Cerebellar nuclear complex (tissue), 1 donor: Measurements from ENCODE around the gene TSC22D2.

ENCODE experiments used
- DNase-seq, 2 experiments: peaks; one replicate each; lab custom pipeline; 2025; lab: John Stamatoyannopoulos, UW

The TSC22D2 gene

DNA sequence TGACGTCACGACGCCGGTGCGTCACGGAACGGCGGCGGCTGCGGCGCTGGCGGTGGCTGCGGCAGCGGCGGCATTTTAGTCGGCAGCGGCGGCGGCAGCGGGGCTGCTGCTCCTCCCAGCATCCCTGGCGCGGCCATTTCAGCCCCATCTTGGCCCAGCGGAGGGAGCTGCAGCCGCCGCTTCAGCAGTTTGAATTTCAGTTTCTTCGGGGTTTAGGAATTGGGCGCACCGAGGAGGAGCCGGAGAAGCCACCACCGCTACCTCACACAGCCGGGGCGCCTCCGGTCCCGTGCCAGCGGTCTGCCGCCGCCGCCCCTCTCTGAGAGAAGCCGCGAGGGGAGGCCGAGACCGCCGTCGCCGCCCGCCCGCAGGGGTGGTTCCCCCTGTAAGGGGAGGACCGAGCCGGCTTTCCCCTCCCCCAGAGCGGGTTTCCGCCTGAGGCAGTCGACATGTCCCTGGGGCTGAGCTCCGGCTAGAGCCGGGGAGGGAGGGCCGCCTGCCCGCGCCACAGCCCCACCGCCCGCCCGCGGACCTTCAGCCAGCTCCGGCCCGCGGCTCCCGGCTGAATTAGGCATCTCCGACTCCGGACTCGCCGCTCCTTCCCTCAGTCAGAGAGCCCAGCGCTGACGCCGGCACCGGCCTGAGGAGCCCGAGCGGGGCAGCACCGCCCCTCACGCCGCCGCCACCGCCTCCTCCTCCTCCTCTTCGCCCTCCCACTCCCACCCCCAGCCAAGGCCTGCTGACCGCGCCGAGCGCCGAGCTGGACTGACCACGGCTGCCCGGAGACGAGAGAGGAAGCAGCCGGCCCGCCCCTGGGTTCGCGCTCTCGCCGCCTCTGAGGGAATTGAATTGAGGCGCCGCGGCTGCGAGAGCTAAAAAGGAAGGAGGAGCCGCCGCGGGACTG is at the start of gene TSC22D2:
Gene TSC22D2, plus strand, starts transcription at position 78 of the 904 bp plus-strand sequence. CDS start 1,053 bp downstream, outside the sequence.
- DNase-seq: peak in 1 of 2 experiments; percentile 67

GRCh38 chr3:150359381-150359780 is 48.7 kb upstream of the TSC22D2 start:
- DNase-seq: no peak

- no peak for DNase-seq
These were observed 47.1 kb upstream of the TSC22D2 start for GRCh38 chr3:150360966-150361365.

DNA sequence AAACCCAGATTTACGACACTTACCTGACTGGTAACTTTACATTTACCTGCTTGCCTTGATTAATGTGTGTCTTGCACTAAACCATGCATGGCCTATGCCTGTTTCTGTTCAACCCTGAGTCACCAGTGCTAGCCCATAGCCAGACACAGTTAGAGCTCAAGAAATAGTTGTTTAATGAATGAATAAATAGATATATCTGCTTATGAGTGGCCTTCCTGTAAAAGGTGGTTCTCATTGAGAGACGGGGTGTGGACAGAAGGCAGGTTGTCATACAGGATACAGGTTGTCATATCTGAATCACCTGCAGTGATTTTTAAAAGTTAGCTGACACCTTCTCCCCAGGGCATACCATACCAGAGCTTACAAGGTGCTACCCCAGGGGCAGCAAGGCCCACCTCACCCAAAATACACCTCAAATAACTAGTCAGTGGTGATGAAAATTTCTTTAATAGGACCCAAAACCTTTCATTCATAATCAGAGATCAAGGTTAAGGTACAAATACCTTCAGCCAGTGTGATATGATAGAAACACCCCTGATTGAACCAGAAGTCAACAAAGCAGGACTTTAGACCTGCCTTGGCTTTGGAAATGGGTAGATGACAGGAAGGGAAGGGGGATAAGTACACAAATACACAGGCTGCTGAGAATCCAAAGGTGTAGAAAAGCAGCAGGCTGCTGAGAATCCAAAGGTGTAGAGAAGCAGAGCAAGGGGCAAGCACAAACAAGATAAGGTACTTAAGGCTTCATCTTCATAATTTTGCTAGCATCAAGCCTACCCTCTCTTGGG is 45.4 kb upstream of the TSC22D2 start:
- DNase-seq: no peak

DNA sequence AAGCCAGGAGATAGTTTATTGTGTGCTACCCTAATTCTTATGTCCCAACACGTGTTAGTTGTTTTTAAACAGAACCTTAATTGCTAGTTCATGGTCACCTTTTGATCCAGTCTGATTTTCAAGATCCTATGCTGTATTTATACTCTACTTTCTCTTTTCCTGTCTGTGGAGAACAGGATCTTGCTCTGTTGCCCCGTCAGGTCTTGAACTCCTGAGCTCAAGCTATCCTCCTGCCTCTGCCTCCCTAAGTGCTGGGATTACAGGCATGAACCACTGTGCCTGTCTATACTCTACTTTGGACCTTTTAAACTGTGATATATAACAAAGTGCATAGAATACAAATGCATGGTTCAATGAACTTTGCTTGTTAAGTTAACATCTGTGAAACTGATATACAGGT is 44.7 kb upstream of the TSC22D2 start:
- no peak for DNase-seq

DNA sequence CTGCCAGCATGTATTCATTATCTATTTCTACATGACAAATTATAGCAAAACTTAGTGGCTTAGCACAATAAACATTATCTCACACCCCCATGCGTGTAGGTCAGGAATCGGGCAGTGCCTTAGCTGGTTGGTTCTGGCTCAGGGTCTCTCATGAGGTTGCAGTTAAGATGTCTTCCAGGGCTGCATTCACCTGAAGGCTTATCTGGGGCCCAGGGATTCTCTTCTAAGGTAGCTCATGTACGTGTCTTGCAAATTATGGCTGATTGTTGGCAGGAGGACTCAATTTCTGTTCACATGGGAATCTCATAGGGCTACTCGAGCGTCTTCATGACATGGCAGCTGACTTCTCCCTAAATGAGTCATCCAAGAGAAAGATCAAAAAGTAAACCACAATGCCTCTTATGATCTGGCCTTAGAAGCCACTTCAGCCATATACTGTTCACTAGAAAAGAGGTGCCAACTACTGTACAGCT is 42.9 kb upstream of the TSC22D2 start:
- no peak for DNase-seq

GRCh38 chr3:150367757-150368156 is 40.3 kb upstream of the TSC22D2 start:
- no peak for DNase-seq

- no peak for DNase-seq
These were observed 37.9 kb upstream of the TSC22D2 start for GRCh38 chr3:150370122-150370602.

DNA sequence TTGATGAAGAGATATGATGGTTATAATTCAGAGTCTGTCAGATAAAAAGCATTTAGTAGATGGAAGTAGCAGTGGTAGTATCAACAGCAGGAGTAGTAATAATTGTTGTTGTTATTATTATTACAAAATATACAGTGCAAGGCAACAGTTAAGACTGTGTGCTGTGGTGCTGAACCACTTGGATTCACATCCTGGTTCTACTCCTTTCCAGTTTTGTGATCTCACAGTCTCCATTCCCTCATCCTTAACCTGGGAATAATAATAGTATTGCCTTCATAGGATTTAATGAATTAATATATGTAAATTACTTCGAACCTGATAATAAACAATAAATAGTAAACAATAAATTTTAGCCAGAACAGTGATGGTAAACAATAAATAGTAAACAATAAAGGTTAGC is 37.1 kb upstream of the TSC22D2 start:
- DNase-seq: no peak

- DNase-seq: no peak
These were observed 36.3 kb upstream of the TSC22D2 start for GRCh38 chr3:150371741-150372254.

GRCh38 chr3:150372320-150372719 is 35.8 kb upstream of the TSC22D2 start:
- DNase-seq: no peak

GRCh38 chr3:150372722-150373121 is 35.4 kb upstream of the TSC22D2 start:
- no peak for DNase-seq

GRCh38 chr3:150373234-150373875 is 34.7 kb upstream of the TSC22D2 start:
- no peak for DNase-seq

GRCh38 chr3:150374975-150375374 is 33.1 kb upstream of the TSC22D2 start:
- no peak for DNase-seq

GRCh38 chr3:150376001-150376848 is 31.9 kb upstream of the TSC22D2 start:
- DNase-seq: no peak

DNA sequence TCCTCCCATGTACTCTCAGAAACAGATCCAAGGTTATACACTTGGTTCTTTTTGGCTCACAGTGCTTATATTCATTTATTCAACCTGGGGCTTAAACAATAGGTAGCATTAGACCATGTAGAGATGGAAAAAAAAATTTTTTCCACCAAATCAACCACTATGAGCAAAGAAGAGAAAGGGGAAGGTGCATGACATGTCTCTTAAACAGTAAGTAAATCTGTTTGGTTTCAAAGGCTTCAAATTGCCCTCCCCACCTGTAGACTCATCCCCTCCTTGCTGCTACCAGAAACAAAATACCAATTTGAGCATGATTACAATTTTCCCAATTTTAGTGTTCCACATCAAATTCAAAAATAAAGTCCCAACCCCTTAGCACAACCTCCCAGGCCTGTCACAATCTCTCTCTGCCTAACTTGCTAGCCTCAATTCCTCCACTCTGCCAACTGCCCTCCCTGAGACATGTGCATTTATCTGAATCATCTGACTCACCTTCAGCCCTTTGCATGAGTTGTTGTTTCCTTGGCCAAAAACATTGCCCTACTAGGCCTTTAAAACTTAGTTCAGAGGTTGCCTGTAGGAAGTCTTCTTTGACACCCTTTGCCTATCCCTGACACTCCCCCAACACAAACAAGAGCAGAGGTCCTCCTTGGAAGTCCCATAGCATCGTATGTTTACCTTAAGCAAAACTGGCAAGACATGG is 30.3 kb upstream of the TSC22D2 start:
- DNase-seq: no peak

DNA sequence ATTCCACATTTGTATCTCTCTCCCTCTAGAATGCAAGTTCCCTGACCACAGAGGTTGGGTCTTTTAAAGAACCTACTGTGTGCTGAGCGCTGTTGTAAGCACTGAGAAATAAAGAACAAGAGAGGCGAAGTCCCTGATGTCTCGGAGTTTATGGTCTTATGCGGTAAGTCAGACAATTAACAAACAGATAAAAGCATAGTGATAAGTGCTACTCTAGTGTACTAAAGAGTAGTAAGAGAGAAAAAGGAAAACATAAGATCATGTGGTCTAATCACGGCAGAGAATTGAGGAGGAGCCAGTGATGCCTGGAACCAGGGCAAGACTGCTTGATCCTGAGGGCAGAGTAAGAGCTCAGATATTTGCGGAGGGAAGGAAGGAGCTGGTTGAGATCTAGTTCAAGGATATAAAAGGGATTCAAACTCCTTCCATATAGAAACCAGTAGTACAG is 29.8 kb upstream of the TSC22D2 start:
- DNase-seq: no peak

GRCh38 chr3:150379469-150379868 is 28.6 kb upstream of the TSC22D2 start:
- DNase-seq: no peak

DNA sequence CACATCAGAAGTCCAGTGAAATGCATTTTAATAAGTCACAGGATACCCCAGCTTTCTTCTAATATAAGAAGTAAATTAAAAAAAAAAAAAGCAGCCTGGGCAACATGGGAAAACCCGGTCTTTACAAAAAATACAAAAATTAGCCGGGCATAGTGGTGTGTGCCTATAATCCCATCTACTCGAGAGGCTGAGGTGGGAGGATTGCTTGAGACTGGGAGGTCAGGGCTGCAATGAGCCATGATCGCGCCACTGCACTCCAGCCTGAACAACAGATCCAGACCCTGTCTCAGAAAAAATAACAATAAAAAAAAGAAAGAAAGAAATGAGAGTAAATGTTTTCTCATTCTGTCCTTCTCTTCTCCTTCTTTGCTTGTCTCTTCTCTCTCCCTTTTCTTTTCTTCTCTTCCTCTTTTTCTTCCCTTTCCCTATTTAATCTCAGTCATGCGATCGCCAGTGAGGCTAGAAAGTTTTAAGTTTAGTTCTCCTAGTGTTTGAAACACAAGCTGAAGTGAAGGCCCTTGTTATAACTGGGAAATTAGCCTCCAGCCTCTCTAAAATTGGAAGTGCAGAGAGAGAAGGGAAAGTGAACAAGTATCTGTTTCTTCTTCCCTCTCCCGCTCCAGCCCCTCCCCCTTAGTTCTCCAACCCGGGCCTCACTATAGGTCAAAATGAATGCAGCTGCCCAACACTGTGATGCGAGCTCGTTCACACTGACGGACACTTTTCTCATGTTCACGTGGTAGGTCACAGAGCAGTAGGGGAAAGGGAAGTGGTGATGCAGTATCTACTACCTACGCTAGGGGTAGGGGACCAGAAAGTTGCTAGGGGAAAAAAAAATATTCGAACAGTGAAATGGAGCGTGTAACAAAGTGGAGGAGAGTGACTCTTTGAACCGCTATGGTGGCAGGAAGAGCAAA is 23.5 kb upstream of the TSC22D2 start:
- DNase-seq: no peak
